Activated CD8-positive, alpha-beta memory T cell treated with anti-CD3 and anti-CD28 coated beads, Interleukin-2, amount 50 U/mL, for 24 hours (primary cell): ENCODE results near the gene FOXE3.
"Not testable (repeated sequence)": the region's sequence is repeated elsewhere in the genome, so short reads cannot be mapped to it uniquely, and the experiment has no call there.

ENCODE experiments used
- DNase-seq: peaks from one replicate; pipeline ENCODE4 v3.0.0-alpha.2; 2020; ENCODE audit errors: extremely low read depth

Gene FOXE3

GRCh38 chr1:47448462-47449222, 32.6 kb downstream of the FOXE3 start:
- no peak for DNase-seq

- DNase-seq, result no peak
These were observed 33.9 kb downstream of the FOXE3 start for GRCh38 chr1:47449822-47450552.

- DNase-seq, result no peak
These were observed 34.5 kb downstream of the FOXE3 start for GRCh38 chr1:47450606-47451005.

GRCh38 chr1:47452426-47452825, 36.3 kb downstream of the FOXE3 start:
- DNase-seq, result no peak

- not testable (repeated sequence) for DNase-seq
These were observed 37.8 kb downstream of the FOXE3 start for GRCh38 chr1:47453910-47454309.

- DNase-seq, result no peak
These were observed 40.2 kb downstream of the FOXE3 start for GRCh38 chr1:47456250-47456649.

GRCh38 chr1:47457547-47457946, 41.5 kb downstream of the FOXE3 start:
- DNase-seq, result not testable (repeated sequence)

- DNase-seq, result no peak
These were observed 43.2 kb downstream of the FOXE3 start for GRCh38 chr1:47459253-47459788.

GRCh38 chr1:47460040-47460439, 44.0 kb downstream of the FOXE3 start:
- DNase-seq, result no peak

GRCh38 chr1:47460456-47460855, 44.4 kb downstream of the FOXE3 start:
- no peak for DNase-seq

- DNase-seq, result no peak
These were observed 49.5 kb downstream of the FOXE3 start for GRCh38 chr1:47465605-47466004.
